ENCODE measurements around the gene LIMCH1. TPM values are rescaled to one million over a fixed set of nuclear protein-coding genes. Genes with fewer than 3 reads are reported as not detected.

Gene LIMCH1
- total RNA-seq, 2 experiments from 2014 or later, result not detected

GRCh38 chr4:41638203-41638602 lies 100.2 kb downstream of the LIMCH1 start:
- intact Hi-C loops (cut with micrococcal nuclease; ENCODE audit: unreplicated experiment), result no loop called here
- Histone ChIP-seq H3K4me2 (ENCODE audit: low read length) (no peak overlapping the region), H3K9me2 (ENCODE audit: insufficient read depth, low read length) (no peaks in the 10 kb centered on the region), H3K79me2 (ENCODE audit: insufficient read depth, low read depth, low read length) (no peaks in the 10 kb centered on the region), H3K4me3 (ENCODE audit: low read depth, low read length, poor library complexity, severe bottlenecking) (no peak overlapping the region), H3K9me3 (ENCODE audit: low read length) (no peaks in the 10 kb centered on the region), H3K4me1 (ENCODE audit: insufficient read depth, low read length, poor library complexity, severe bottlenecking) (no peaks in the 10 kb centered on the region), H3K36me3 (ENCODE audit: insufficient read depth, low read length) (no peaks in the 10 kb centered on the region), H3K27ac (ENCODE audit: low read depth, low read length, poor library complexity, severe bottlenecking) (no peak overlapping the region), H2AFZ (ENCODE audit: low read length) (no peak overlapping the region), H4K20me1 (ENCODE audit: insufficient read depth, low read length) (no peaks in the 10 kb centered on the region)
- TF ChIP-seq EZH2phosphoT487 (IDR thresholded peaks at IDR 0.05; ENCODE audit: borderline replicate concordance, low read depth, low read length), result no peak
- TF ChIP-seq CTCF (conservative IDR thresholded peaks at IDR 0.05; ENCODE audit: low read length), result no peak
- no peak for DNase-seq (ENCODE audit: low spot score)
- CTCF ChIA-PET (ENCODE audit: unreplicated experiment), result no interaction called here
- POLR2A ChIA-PET, result no interaction called here
- BruUV-seq (replicated peaks), result no TSS peak

- CTCF ChIA-PET (ENCODE audit: unreplicated experiment), result no interaction called here
- no peak overlapping the region for H3K4me3 ChIP-seq (ENCODE audit: low read depth, low read length, poor library complexity, severe bottlenecking)
- intact Hi-C loops (cut with micrococcal nuclease; ENCODE audit: unreplicated experiment), result no loop called here
- H3K36me3 ChIP-seq (ENCODE audit: insufficient read depth, low read length), result no peaks in the 10 kb centered on the region
- no peaks in the 10 kb centered on the region for H3K79me2 ChIP-seq (ENCODE audit: insufficient read depth, low read depth, low read length)
- DNase-seq (ENCODE audit: low spot score), result no peak
- no peak overlapping the region for H3K27ac ChIP-seq (ENCODE audit: low read depth, low read length, poor library complexity, severe bottlenecking)
- H3K9me3 ChIP-seq (ENCODE audit: low read length), result no peaks in the 10 kb centered on the region
- BruUV-seq (replicated peaks), result no TSS peak
- no peaks in the 10 kb centered on the region for H4K20me1 ChIP-seq (ENCODE audit: insufficient read depth, low read length)
- POLR2A ChIA-PET, result no interaction called here
- H2AFZ ChIP-seq (ENCODE audit: low read length), result no peak overlapping the region
- H3K4me1 ChIP-seq (ENCODE audit: insufficient read depth, low read length, poor library complexity, severe bottlenecking), result no peaks in the 10 kb centered on the region
- no peak overlapping the region for H3K4me2 ChIP-seq (ENCODE audit: low read length)
- TF ChIP-seq CTCF (conservative IDR thresholded peaks at IDR 0.05; ENCODE audit: low read length), result no peak
- no peak for TF ChIP-seq EZH2phosphoT487 (IDR thresholded peaks at IDR 0.05; ENCODE audit: borderline replicate concordance, low read depth, low read length)
- H3K9me2 ChIP-seq (ENCODE audit: insufficient read depth, low read length), result no peaks in the 10 kb centered on the region
These were observed 100.9 kb downstream of the LIMCH1 start for GRCh38 chr4:41638866-41639265.

GRCh38 chr4:41639291-41639690 lies 101.3 kb downstream of the LIMCH1 start:
- Histone ChIP-seq H3K79me2 (ENCODE audit: insufficient read depth, low read depth, low read length) (no peaks in the 10 kb centered on the region), H3K4me3 (ENCODE audit: low read depth, low read length, poor library complexity, severe bottlenecking) (no peak overlapping the region), H3K36me3 (ENCODE audit: insufficient read depth, low read length) (no peaks in the 10 kb centered on the region), H3K4me1 (ENCODE audit: insufficient read depth, low read length, poor library complexity, severe bottlenecking) (no peaks in the 10 kb centered on the region), H3K4me2 (ENCODE audit: low read length) (no peak overlapping the region), H3K9me3 (ENCODE audit: low read length) (no peaks in the 10 kb centered on the region), H2AFZ (ENCODE audit: low read length) (no peak overlapping the region), H3K9me2 (ENCODE audit: insufficient read depth, low read length) (no peaks in the 10 kb centered on the region), H3K27ac (ENCODE audit: low read depth, low read length, poor library complexity, severe bottlenecking) (no peak overlapping the region), H4K20me1 (ENCODE audit: insufficient read depth, low read length) (no peaks in the 10 kb centered on the region)
- CTCF ChIA-PET (ENCODE audit: unreplicated experiment), result no interaction called here
- BruUV-seq (replicated peaks), result no TSS peak
- POLR2A ChIA-PET, result no interaction called here
- intact Hi-C loops (cut with micrococcal nuclease; ENCODE audit: unreplicated experiment), result no loop called here
- no peak for DNase-seq (ENCODE audit: low spot score)
- TF ChIP-seq EZH2phosphoT487 (IDR thresholded peaks at IDR 0.05; ENCODE audit: borderline replicate concordance, low read depth, low read length) (no peak), CTCF (conservative IDR thresholded peaks at IDR 0.05; ENCODE audit: low read length) (no peak)
